Endothelial cell of umbilical vein (primary cell): Measurements from ENCODE around the gene ARHGEF1. TPM values are rescaled to one million over a fixed set of nuclear protein-coding genes. Genes with fewer than 3 reads are reported as not detected.

Source experiments
- BruUV-seq: library from RNA; stranded (reverse); fragments of 400-500 nt; replicated peaks from 2 replicates; lab custom pipeline; 2021; lab: Mats Ljungman, UMichigan
- CTCF ChIA-PET: fragments of 300-600, 350-600 bp; sonication (Branson Sonifier 250); formaldehyde crosslinking; loops from one replicate; lab custom pipeline; 2021; ENCODE audit warnings: antibody characterized with exemption, inconsistent platforms; lab: Charles Lee
- POLR2A ChIA-PET: fragments of 300-600, 350-600 bp; sonication (Branson Sonifier 250); formaldehyde crosslinking; loops from one replicate; lab custom pipeline; 2021; ENCODE audit warnings: antibody characterized with exemption, inconsistent platforms; lab: Charles Lee
- DNase-seq: peaks from one replicate; pipeline ENCODE4 v3.0.0-alpha.2; 2011; ENCODE audit warnings: low read depth, low spot score
- FAIRE-seq: peaks from 2 replicates; lab custom pipeline; 2011; peaks lifted over from hg19 to GRCh38; lab: Jason Lieb, UNC
- H2AFZ ChIP-seq: 2 replicates; pipeline ENCODE4 v1.6.0; 2012; ENCODE audit warnings: low read depth, low read length, control low read depth, inconsistent platforms
- H3K27ac ChIP-seq: 2 replicates; pipeline ENCODE4 v1.5.1; 2011; ENCODE audit warnings: low read depth, mild to moderate bottlenecking, control low read depth, low read length, moderate library complexity; ENCODE audit not compliant: insufficient read depth
- H3K27me3 ChIP-seq, 2 experiments: 2 replicates each; pipeline versions ENCODE4 v1.6.0 to v1.6.1; 2011; ENCODE audit warnings: low read length in 2 of 2, mixed read lengths in 1 of 2; ENCODE audit not compliant: control insufficient read depth in 2 of 2, insufficient read depth in 2 of 2
- H3K36me3 ChIP-seq, 2 experiments: 2 replicates in 1 of 2; 3 replicates in 1 of 2; pipeline ENCODE4 v1.5.1; 2011; ENCODE audit warnings: low read length in 2 of 2, mild to moderate bottlenecking in 1 of 2, moderate library complexity in 1 of 2; ENCODE audit not compliant: control insufficient read depth in 2 of 2, insufficient read depth in 2 of 2; ENCODE audit errors: extremely low read depth in 1 of 2
- H3K4me1 ChIP-seq: 3 replicates; pipeline ENCODE4 v1.5.1; 2011; ENCODE audit warnings: mild to moderate bottlenecking, low read length; ENCODE audit not compliant: control insufficient read depth, insufficient read depth; ENCODE audit errors: extremely low read depth
- H3K4me2 ChIP-seq: 2 replicates; pipeline ENCODE4 v1.6.1; 2011; ENCODE audit warnings: low read length, control low read depth, mixed read lengths; ENCODE audit not compliant: insufficient read depth
- H3K4me3 ChIP-seq, 3 experiments: fragments of 200-600 bp in 1 of 3; sonication (generic), shearing (Covaris generic) in 1 of 3; replicated peaks in 1 of 3; 2 replicates each; pipeline ENCODE4 v1.5.1; 2011 to 2016; ENCODE audit warnings: control low read depth in 3 of 3, low read length in 3 of 3, mild to moderate bottlenecking in 2 of 3, inconsistent platforms in 1 of 3, low read depth in 1 of 3, moderate library complexity in 1 of 3; ENCODE audit not compliant: insufficient read depth in 1 of 3
- H3K79me2 ChIP-seq: 2 replicates; pipeline ENCODE4 v1.6.0; 2012; ENCODE audit warnings: low read length, inconsistent platforms; ENCODE audit not compliant: control insufficient read depth, insufficient read depth
- H3K9ac ChIP-seq: replicated peaks from 2 replicates; pipeline ENCODE3; 2011; ENCODE audit warnings: low read length, control low read depth; ENCODE audit not compliant: insufficient read depth; ENCODE audit errors: extremely low read depth
- H3K9me1 ChIP-seq: replicated peaks from 3 replicates; pipeline ENCODE4 v1.6.0; 2011; ENCODE audit warnings: mild to moderate bottlenecking, low read length; ENCODE audit not compliant: control insufficient read depth, insufficient read depth; ENCODE audit errors: extremely low read depth
- H3K9me3 ChIP-seq: replicated peaks from 2 replicates; pipeline ENCODE4 v1.5.1; 2012; ENCODE audit warnings: low read length, inconsistent platforms; ENCODE audit not compliant: control insufficient read depth, insufficient read depth
- H4K20me1 ChIP-seq: replicated peaks from 2 replicates; pipeline ENCODE3; 2011; ENCODE audit warnings: mild to moderate bottlenecking, low read length; ENCODE audit not compliant: control insufficient read depth, insufficient read depth; ENCODE audit errors: extremely low read depth
- MYC ChIP-seq: IDR thresholded peaks from one replicate; pipeline ENCODE4 v1.6.1; 2011; ENCODE audit warnings: mild to moderate bottlenecking, low read depth, low read length
- dilution Hi-C: fragments of 300-500 bp; cut with MboI; formaldehyde crosslinking; loops from one replicate; pipeline ENCODE4 v1.15.0; 2019; ENCODE audit warnings: low sequenced_read_pairs; ENCODE audit not compliant: extremely low pct_ligation_motif_present
- intact Hi-C: fragments of 100-400 bp; cut with micrococcal nuclease; formaldehyde crosslinking; loops from one replicate; pipeline ENCODE4 v1.10.0; 2022
- polyA plus RNA-seq, 4 experiments: library from polyadenylated mRNA; depleted of rRNA in 3 of 4; stranded (reverse) in 3 of 4; unstranded in 1 of 4; fragments of >200 nt; gene quantifications; 2 replicates each; pipeline versions ENCODE4 v1.2.1 to v1.2.3, GENCODE V29; 2011 to 2012; ENCODE audit warnings: missing spikeins in 1 of 4
- total RNA-seq: library from RNA; stranded (reverse); gene quantifications from 2 replicates; pipeline ENCODE4 v1.2.3, GENCODE V29; 2021
- TF ChIP-seq, protein P1 (sequence below): IDR thresholded peaks from 2 replicates; pipeline ENCODE4 v1.6.1; 2011; ENCODE audit not compliant: insufficient read depth, insufficient read length
- TF ChIP-seq, protein P2 (sequence below), 2 donors: IDR thresholded peaks; 1 replicate in 1 of 2; 2 replicates in 1 of 2; pipeline ENCODE4 v1.5.1; 2011; ENCODE audit warnings: low read length in 2 of 2, mild to moderate bottlenecking in 2 of 2, moderate library complexity in 2 of 2, control low read depth in 1 of 2, inconsistent platforms in 1 of 2, low read depth in 1 of 2; ENCODE audit not compliant: insufficient read depth in 1 of 2; ENCODE audit errors: extremely low read depth in 1 of 2

Gene ARHGEF1
- total and polyA plus RNA-seq, 2 donors (not counting 3 experiments of a cell fraction or from before 2014, with no cell fraction given) = 65.4 to 123 TPM

DNA sequence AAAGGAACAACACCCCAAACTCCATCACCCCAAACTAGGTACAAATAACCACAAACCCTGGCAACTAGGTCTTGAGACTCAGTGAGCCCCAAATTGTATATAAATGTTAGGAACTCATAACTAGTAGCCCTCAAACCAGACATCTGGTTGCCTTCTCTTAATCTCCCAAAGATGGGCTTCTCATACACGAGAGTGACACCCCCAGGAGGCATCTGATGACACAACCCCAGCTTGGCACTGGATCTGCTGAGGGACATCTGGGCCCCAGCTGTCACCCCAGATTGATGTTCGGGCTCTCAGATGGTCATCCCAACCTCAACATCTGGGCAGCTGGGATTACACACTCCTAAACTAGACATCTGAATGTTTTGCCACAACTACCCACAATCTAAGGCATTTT lies 61.4 kb downstream of the ARHGEF1 start:
- POLR2A ChIA-PET = no interaction called here
- CTCF ChIA-PET = no interaction called here
- Histone ChIP-seq H3K4me3 (no peak overlapping the region), H3K4me2 (no peak overlapping the region), H3K9me1 (no peaks in the 10 kb centered on the region), H3K27me3 (peaks cover 7 to 9% of the 10 kb centered on the region in 2 experiments), H3K79me2 (no peaks in the 10 kb centered on the region), H3K9ac (no peak overlapping the region), H3K27ac (no peak overlapping the region), H4K20me1 (no peaks in the 10 kb centered on the region), H2AFZ (no peak overlapping the region), H3K36me3 (no peaks in the 10 kb centered on the region), H3K4me1 (peaks cover 2% of the 10 kb centered on the region), H3K9me3 (no peaks in the 10 kb centered on the region)
- FAIRE-seq (no peak), DNase-seq (no peak)
- intact Hi-C loops (no loop called here), dilution Hi-C loops (no loop called here)
- no TSS peak for BruUV-seq
- TF ChIP-seq, protein P1, sequence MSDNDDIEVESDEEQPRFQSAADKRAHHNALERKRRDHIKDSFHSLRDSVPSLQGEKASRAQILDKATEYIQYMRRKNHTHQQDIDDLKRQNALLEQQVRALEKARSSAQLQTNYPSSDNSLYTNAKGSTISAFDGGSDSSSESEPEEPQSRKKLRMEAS = no peak

DNA sequence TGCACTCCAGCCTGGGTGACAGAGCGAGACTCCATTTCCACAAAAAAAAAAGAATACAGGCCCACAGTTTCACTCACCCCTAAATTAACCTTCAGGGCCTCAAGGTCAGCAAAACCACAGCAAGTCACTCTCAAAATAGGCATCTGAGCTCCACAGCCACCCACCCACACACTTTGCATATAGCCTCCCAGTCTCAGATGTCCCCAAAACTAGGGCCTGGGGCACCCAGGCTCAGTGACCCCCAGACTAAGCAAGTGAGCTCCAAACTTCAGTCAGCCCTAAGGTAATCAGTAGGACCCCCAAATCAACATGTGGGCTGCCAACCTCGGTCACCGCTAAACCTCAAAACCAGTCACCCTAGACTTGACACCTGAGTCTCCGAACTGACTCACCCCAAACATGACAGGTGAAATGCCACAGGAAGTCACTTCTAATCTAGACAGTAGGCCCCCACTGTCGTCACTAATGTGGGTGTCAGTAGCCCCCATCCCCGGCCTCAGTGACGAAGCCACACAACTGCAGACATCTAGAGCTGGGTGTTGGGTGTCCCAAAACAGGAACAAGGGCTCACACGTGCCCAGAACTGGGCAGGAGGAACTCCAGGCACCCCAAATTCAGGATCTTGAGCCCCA lies 62.3 kb downstream of the ARHGEF1 start:
- H3K4me1 ChIP-seq = peaks cover 2% of the 10 kb centered on the region
- no peaks in the 10 kb centered on the region for H3K36me3 ChIP-seq
- H3K27me3 ChIP-seq = peaks cover 4 to 9% of the 10 kb centered on the region in 2 experiments
- no peak for FAIRE-seq
- no peaks in the 10 kb centered on the region for H3K9me1 ChIP-seq
- no peak overlapping the region for H3K4me2 ChIP-seq
- ChIA-PET CTCF (interaction anchor here (0.8 to 2.1 kb wide), 4 partner anchors 9 to 72 kb away, joined by 3 to 7 read pairs (median 3); no protein-coding TSS in a partner anchor), POLR2A (interaction anchor here (0.6 to 0.9 kb wide), 2 partner anchors 43 to 75 kb away, joined by 3 to 8 read pairs; no protein-coding TSS in a partner anchor)
- BruUV-seq = no TSS peak
- no peak for TF ChIP-seq MYC
- TF ChIP-seq, protein P2, sequence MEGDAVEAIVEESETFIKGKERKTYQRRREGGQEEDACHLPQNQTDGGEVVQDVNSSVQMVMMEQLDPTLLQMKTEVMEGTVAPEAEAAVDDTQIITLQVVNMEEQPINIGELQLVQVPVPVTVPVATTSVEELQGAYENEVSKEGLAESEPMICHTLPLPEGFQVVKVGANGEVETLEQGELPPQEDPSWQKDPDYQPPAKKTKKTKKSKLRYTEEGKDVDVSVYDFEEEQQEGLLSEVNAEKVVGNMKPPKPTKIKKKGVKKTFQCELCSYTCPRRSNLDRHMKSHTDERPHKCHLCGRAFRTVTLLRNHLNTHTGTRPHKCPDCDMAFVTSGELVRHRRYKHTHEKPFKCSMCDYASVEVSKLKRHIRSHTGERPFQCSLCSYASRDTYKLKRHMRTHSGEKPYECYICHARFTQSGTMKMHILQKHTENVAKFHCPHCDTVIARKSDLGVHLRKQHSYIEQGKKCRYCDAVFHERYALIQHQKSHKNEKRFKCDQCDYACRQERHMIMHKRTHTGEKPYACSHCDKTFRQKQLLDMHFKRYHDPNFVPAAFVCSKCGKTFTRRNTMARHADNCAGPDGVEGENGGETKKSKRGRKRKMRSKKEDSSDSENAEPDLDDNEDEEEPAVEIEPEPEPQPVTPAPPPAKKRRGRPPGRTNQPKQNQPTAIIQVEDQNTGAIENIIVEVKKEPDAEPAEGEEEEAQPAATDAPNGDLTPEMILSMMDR (IDR thresholded peaks at IDR 0.05; ENCODE audit: extremely low read depth in 1 of 2, insufficient read depth in 1 of 2, low read depth in 1 of 2, low read length in 2 of 2) = no peak
- no peaks in the 10 kb centered on the region for H4K20me1 ChIP-seq
- H3K9me3 ChIP-seq = no peaks in the 10 kb centered on the region
- dilution Hi-C loops (no loop called here), intact Hi-C loops (no loop called here)
- no peak overlapping the region for H3K4me3 ChIP-seq
- H2AFZ ChIP-seq = no peak overlapping the region
- no peak for DNase-seq
- no peaks in the 10 kb centered on the region for H3K79me2 ChIP-seq
- no peak overlapping the region for H3K27ac ChIP-seq
- H3K9ac ChIP-seq = no peak overlapping the region
